Cardiac muscle cell (in vitro differentiated cells and primary cell): Measurements from ENCODE around the gene RGPD3. TPM values are rescaled to one million over a fixed set of nuclear protein-coding genes. Genes with fewer than 3 reads are reported as not detected.
"Not testable (repeated sequence)": the region's sequence is repeated elsewhere in the genome, so short reads cannot be mapped to it uniquely, and the experiment has no call there.

Experiments used
- DNase-seq, 2 donors: peaks; one replicate each; pipeline versions ENCODE4 v3.0.0 to v3.0.0-alpha.2; 2010 to 2017; ENCODE audit warnings: low read depth in 1 of 2, low spot score in 1 of 2
- H3K27ac ChIP-seq: fragments of 200-600 bp; sonication (generic); 2 replicates; pipeline ENCODE4 v1.5.1; 2016
- H3K27me3 ChIP-seq: fragments of 200-600 bp; sonication (generic); 2 replicates; pipeline ENCODE4 v1.6.0; 2016; ENCODE audit warnings: control low read depth
- H3K36me3 ChIP-seq: fragments of 200-600 bp; sonication (generic); 2 replicates; pipeline ENCODE4 v1.5.1; 2016; ENCODE audit warnings: control low read depth
- H3K4me1 ChIP-seq: fragments of 200-600 bp; sonication (generic); 2 replicates; pipeline ENCODE4 v1.8.1; 2017; ENCODE audit warnings: low read depth, mild to moderate bottlenecking, mixed run types
- H3K4me3 ChIP-seq: fragments of 200-600 bp; sonication (generic); 2 replicates; pipeline ENCODE4 v1.5.1; 2016; ENCODE audit warnings: mild to moderate bottlenecking
- H3K9me3 ChIP-seq: fragments of 200-600 bp; sonication (generic); 2 replicates; pipeline ENCODE4 v1.5.1; 2017; ENCODE audit warnings: low read depth, mild to moderate bottlenecking, control low read depth
- CTCF ChIP-seq: IDR thresholded peaks from 2 replicates; pipeline ENCODE4 v1.5.1; 2012; ENCODE audit warnings: low read depth, mild to moderate bottlenecking, low read length
- polyA plus RNA-seq: library from polyadenylated mRNA; unstranded; fragments of >200 nt; fragmentation: Nextera tagmentation; extraction: Ambion mirVana; gene quantifications from 2 replicates; pipeline ENCODE4 v1.2.1, GENCODE V29; 2016
- total RNA-seq: library from RNA; depleted of rRNA; stranded (reverse); fragments of >200 nt; gene quantifications from 2 replicates; pipeline ENCODE4 v1.2.3, GENCODE V29; 2016

Gene RGPD3
- 0.25 and 0.45 TPM in 2 replicates for total RNA-seq
- 0.05 and 0.14 TPM in 2 replicates for polyA plus RNA-seq

DNA sequence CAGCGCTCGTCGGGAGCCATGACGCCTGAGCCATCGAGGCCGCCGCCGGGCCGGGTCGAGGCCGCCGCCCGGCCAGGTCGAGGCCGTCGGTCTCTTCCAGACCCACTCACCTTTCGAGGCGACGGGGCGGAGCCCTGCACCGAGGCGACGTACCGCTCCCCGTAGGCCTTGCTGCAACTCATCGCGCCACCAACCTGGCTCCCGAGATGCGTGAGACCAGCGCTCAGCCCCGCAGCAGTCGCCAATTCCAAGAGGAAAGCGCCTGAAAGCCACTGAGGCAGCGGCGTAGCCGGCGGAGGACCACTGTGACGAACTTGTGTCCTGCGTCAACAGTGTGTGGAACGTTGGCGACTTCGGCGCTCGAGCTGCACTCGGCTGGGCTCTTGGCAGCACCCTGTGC lies at the start of gene RGPD3:
Gene RGPD3, minus strand, starts transcription at position 307 of the 400 bp plus-strand sequence. Its CDS starts 125 bp downstream, at position 182.
- H3K4me1 ChIP-seq, H3K4me3 ChIP-seq, H3K36me3 ChIP-seq, H3K9me3 ChIP-seq, H3K27ac ChIP-seq, H3K27me3 ChIP-seq, DNase-seq: not testable (repeated sequence)

GRCh38 chr2:106517329-106517728 lies 49.1 kb upstream of the RGPD3 start:
- H3K4me3 ChIP-seq: no peak overlapping the region
- H3K4me1 ChIP-seq: no peaks in the 10 kb centered on the region
- H3K9me3 ChIP-seq: no peaks in the 10 kb centered on the region
- no peak overlapping the region for H3K27ac ChIP-seq
- H3K27me3 ChIP-seq: no peaks in the 10 kb centered on the region
- no peak for DNase-seq
- TF ChIP-seq CTCF: no peak
- no peaks in the 10 kb centered on the region for H3K36me3 ChIP-seq

DNA sequence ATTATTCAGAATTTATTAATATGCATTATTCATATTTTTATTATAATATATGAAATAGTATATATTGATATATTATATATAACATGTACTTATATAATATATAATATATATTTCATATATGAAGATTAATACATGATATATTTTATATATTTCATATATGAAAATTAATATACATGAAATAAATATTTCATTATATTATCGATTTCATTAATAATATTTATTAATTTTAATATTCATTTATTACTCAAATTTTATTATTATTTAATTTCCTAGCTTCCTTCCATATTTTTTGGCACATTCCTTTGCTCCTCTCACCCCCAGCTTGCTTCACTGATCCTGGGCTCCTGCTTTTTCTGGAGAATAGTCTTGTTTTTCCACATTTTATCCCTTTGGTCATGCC lies 48.7 kb upstream of the RGPD3 start:
- H3K27ac ChIP-seq: no peak overlapping the region
- H3K27me3 ChIP-seq: no peaks in the 10 kb centered on the region
- TF ChIP-seq CTCF: no peak
- no peaks in the 10 kb centered on the region for H3K4me1 ChIP-seq
- H3K36me3 ChIP-seq: no peaks in the 10 kb centered on the region
- H3K9me3 ChIP-seq: no peaks in the 10 kb centered on the region
- no peak for DNase-seq
- H3K4me3 ChIP-seq: no peak overlapping the region

GRCh38 chr2:106516436-106516835 lies 48.2 kb upstream of the RGPD3 start:
- no peak overlapping the region for H3K4me3 ChIP-seq
- H3K36me3 ChIP-seq: no peaks in the 10 kb centered on the region
- no peaks in the 10 kb centered on the region for H3K4me1 ChIP-seq
- TF ChIP-seq CTCF: no peak
- no peaks in the 10 kb centered on the region for H3K9me3 ChIP-seq
- no peak for DNase-seq
- no peak overlapping the region for H3K27ac ChIP-seq
- no peaks in the 10 kb centered on the region for H3K27me3 ChIP-seq

DNA sequence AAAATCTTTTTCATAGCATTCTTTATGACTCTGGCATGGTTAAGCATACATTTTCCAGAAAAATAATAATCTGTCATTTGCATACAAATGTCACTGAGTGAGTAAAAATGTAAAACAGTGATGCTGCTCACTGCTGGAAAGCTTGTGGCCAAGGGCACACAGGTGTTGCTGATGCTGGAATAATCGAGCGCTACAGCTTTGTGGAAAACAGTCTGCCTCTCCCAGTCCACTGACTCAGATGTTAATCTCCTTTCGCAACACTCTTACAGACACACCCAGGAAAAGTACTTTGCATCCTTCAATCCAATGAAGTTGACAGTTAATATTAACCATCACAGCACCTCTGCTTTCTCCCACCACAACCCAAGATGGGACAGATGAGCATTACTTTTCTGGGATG lies 46.6 kb upstream of the RGPD3 start:
- not testable (repeated sequence) for H3K36me3 ChIP-seq, H3K4me3 ChIP-seq, DNase-seq, H3K4me1 ChIP-seq, H3K27me3 ChIP-seq, H3K9me3 ChIP-seq, H3K27ac ChIP-seq

DNA sequence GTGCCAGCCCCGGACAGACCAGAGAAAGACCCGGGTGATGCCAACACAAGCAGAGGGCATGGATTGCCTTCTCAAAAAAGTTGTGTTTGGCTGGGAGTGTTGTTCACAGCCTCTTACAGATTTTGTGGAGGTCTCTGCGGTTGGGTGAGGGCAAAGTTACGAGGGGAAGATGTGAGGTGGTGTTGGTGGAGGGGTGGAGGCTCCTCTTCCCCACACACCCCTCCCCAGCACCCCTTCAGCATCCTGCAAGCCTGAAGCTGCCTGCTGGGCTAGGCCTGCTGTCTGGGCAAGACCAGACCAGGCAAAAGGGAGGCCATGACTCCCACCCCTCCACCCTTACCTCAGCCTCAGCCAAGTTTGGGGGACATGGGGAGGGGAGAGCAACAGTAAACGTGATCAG lies 45.2 kb upstream of the RGPD3 start:
- not testable (repeated sequence) for H3K4me3 ChIP-seq, H3K36me3 ChIP-seq, H3K27me3 ChIP-seq, H3K27ac ChIP-seq, H3K4me1 ChIP-seq, H3K9me3 ChIP-seq, DNase-seq

DNA sequence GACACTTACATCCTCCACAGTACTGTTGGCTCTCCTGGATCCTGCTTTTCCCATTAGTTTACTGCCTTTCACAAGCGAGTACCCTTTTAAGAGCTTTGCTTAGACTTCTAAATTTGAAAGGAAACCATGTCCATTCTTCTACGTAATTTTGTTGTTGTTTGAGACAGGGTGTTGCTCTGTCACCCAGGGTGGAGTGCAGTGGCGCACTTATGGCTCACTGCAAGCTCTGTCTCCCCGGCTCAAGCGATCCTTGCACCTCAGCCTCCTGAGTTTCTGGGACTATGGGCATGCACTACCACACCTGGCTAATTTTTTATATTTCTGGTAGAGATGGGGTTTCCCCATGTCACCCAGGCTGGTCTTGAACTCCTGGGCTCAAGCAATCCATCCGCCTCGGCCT lies 43.7 kb upstream of the RGPD3 start:
- not testable (repeated sequence) for H3K36me3 ChIP-seq, H3K4me3 ChIP-seq

GRCh38 chr2:106511476-106511901 lies 43.3 kb upstream of the RGPD3 start:
- not testable (repeated sequence) for H3K27ac ChIP-seq, H3K36me3 ChIP-seq, H3K27me3 ChIP-seq, H3K4me1 ChIP-seq, H3K9me3 ChIP-seq, H3K4me3 ChIP-seq
- peak in 1 of 2 donors; percentile 83 for DNase-seq

More for the DNA sequence above, 43.7 kb upstream of the RGPD3 start:
- DNase-seq: peak in 1 of 2 donors; percentile 1
- not testable (repeated sequence) for H3K9me3 ChIP-seq, H3K4me1 ChIP-seq, H3K27ac ChIP-seq, H3K27me3 ChIP-seq

GRCh38 chr2:106510791-106511190 lies 42.6 kb upstream of the RGPD3 start:
- not testable (repeated sequence) for H3K4me3 ChIP-seq, H3K27ac ChIP-seq, H3K36me3 ChIP-seq, DNase-seq, H3K9me3 ChIP-seq, H3K4me1 ChIP-seq, H3K27me3 ChIP-seq

- not testable (repeated sequence) for H3K9me3 ChIP-seq, H3K4me1 ChIP-seq, H3K36me3 ChIP-seq, H3K4me3 ChIP-seq, H3K27ac ChIP-seq, DNase-seq, H3K27me3 ChIP-seq
These were observed 41.2 kb upstream of the RGPD3 start for GRCh38 chr2:106509374-106509770.

DNA sequence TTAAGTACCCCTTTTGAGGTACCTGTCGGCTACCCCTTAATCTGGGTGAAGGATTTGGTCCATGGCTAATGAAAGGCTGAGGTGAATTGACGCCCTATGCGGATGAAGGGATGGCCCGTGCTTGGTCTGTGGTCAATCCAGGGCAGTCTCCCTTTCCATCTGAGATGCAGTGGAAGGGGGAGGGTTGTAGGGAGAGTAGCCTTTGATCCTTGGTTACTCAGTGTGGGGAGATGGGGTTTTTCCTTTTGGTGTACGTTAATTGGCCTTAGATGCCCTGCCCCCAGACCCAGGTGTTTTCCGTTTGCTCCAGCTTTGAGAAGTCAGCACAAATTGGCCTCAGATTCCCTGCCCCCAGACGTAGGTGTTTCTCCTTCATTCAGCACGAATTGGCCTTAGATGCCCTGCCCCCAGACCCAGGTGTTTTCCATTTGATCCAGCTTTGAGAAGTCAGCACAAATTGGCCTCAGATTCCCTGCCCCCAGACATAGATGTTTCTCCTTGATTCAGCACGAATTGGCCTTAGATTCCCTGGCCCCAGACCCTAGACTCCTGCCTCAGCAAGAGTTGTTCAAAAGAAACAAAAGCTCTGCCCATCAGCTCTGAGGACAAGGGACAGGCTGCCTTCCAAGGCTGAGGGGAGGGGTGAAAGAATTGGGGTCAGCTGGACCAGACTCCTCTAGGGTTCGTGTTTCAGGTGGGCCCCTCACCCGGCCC lies 40.6 kb upstream of the RGPD3 start:
- H3K4me3 ChIP-seq, H3K36me3 ChIP-seq, H3K4me1 ChIP-seq, H3K27ac ChIP-seq, H3K9me3 ChIP-seq, DNase-seq, H3K27me3 ChIP-seq: not testable (repeated sequence)
